ENCODE results near the gene SOWAHA. TPM values are rescaled to one million over a fixed set of nuclear protein-coding genes. Genes with fewer than 3 reads are reported as not detected.
"Not testable (repeated sequence)": the region's sequence is repeated elsewhere in the genome, so short reads cannot be mapped to it uniquely, and the experiment has no call there.

The SOWAHA gene
- total RNA-seq, 2 donors from 2014 or later, result 0.13 TPM; not detected in 1

DNA sequence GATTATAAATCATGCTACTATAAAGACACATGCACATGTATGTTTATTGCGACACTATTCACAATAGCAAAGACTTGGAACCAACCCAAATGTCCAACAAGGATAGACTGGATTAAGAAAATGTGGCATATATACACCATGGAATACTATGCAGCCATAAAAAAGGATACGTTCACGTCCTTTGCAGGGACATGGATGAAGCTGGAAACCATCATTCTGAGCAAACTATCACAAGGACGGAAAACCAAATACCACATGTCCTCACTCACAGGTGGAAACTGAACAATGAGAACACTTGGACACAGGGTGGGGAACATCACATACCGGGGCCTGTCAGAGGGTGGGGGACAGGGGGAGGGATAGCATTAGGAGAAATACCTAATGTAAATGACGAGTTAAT, 7.2 kb upstream of the SOWAHA start:
- not testable (repeated sequence) for H3K9me3 Mint-ChIP-seq; H3K4me3 ChIP-seq (ENCODE audit: low read length); H3K4me3 Mint-ChIP-seq; DNase-seq; H3K36me3 Mint-ChIP-seq (ENCODE audit: low read depth); H3K9me3 ChIP-seq (ENCODE audit: control insufficient read depth, low read length); H3K4me1 ChIP-seq (ENCODE audit: control insufficient read depth, insufficient read depth, low read length); H3K27ac ChIP-seq (ENCODE audit: low read depth, low read length); H3K36me3 ChIP-seq (ENCODE audit: control insufficient read depth, insufficient read depth, low read length); H3K9ac ChIP-seq (ENCODE audit: extremely low read depth, low read length, poor library complexity, severe bottlenecking); H3K27ac Mint-ChIP-seq
- peaks cover 16% of the 10 kb centered on the region for H3K27me3 ChIP-seq (ENCODE audit: control insufficient read depth, insufficient read depth, low read length, poor library complexity, severe bottlenecking)
- peaks cover 17% of the 10 kb centered on the region for H3K4me1 Mint-ChIP-seq
- 80% methylated on average over 4 of the region's 6 CpGs; no CpG with 5 or more reads in 1 of the 2 experiments for WGBS, 2 experiments (ENCODE audit: insufficient coverage in 1 of 2, insufficient read length in 1 of 2)
- peaks cover 36% of the 10 kb centered on the region for H3K27me3 Mint-ChIP-seq (ENCODE audit: insufficient read depth)

DNA sequence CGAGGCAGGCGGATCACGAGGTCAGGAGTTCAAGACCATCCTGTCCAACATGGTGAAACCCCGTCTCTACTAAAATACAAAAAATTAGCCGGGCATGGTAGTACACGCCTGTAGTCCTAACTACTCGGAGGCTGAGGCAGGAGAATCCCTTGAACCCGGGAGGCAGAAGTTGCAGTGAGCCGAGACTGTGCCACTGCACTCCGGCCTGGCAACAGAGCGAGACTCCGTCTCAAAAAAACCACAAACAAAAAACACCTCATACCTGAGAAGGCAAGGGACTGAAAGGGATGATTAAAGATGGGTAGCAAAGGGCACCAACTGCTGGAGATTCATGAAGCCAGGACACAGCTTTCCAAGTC, 6.3 kb upstream of the SOWAHA start:
- not testable (repeated sequence) for H3K27ac Mint-ChIP-seq; H3K9me3 ChIP-seq (ENCODE audit: control insufficient read depth, low read length); H3K4me3 Mint-ChIP-seq; H3K27ac ChIP-seq (ENCODE audit: low read depth, low read length); H3K36me3 ChIP-seq (ENCODE audit: control insufficient read depth, insufficient read depth, low read length); H3K36me3 Mint-ChIP-seq (ENCODE audit: low read depth); H3K9ac ChIP-seq (ENCODE audit: extremely low read depth, low read length, poor library complexity, severe bottlenecking); H3K4me3 ChIP-seq (ENCODE audit: low read length); H3K9me3 Mint-ChIP-seq; H3K4me1 ChIP-seq (ENCODE audit: control insufficient read depth, insufficient read depth, low read length); DNase-seq
- peaks cover 11% of the 10 kb centered on the region for H3K4me1 Mint-ChIP-seq
- peaks cover 45% of the 10 kb centered on the region for H3K27me3 Mint-ChIP-seq (ENCODE audit: insufficient read depth)
- 92 to 95% methylated on average over 4 to 12 of the region's 12 CpGs for WGBS, 2 experiments (ENCODE audit: insufficient coverage in 1 of 2, insufficient read length in 1 of 2)
- H3K27me3 ChIP-seq (ENCODE audit: control insufficient read depth, insufficient read depth, low read length, poor library complexity, severe bottlenecking), result peaks cover 25% of the 10 kb centered on the region

DNA sequence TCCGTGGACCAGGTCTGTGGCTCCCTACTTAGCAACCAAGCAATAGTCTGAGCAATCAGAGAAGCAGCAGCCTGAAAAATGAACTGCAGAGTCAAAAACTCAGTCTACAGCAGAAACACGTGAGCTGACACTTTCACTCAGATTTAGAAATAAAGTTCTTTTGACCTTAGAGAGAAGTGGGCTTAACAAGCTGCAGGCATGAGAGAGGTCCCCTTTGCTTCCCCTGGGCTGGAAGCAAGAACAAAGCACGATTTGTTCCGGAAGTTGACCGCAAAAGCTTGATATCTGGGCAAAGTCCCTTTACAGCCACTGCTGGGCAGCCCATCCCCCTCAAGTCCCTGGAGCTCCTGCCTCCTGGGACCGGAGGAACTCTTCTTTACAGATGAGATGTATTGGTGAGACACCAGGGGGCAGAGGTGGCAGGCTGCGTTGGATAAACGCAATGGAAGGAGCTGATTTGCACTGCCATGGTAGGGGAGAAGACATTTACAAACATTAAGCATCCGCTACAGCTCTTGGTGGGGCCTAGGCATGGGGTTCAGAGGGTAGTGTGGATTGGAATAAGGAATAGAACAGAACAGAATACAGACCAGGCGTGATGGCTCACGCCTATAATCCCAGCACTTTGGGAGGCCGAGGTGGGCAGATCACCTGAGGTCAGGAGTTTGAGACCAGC, 5.8 kb upstream of the SOWAHA start:
- H3K36me3 Mint-ChIP-seq (ENCODE audit: low read depth), result no peaks in the 10 kb centered on the region
- H3K4me3 Mint-ChIP-seq, result no peak overlapping the region
- peak; percentile 78 for TF ChIP-seq CTCF (conservative IDR thresholded peaks at IDR 0.05)
- H3K4me1 Mint-ChIP-seq, result peaks cover 11% of the 10 kb centered on the region
- H3K36me3 ChIP-seq (ENCODE audit: control insufficient read depth, insufficient read depth, low read length), result no peaks in the 10 kb centered on the region
- DNase-seq, result peak; percentile 88
- no peak overlapping the region for H3K4me3 ChIP-seq (ENCODE audit: low read length)
- H3K27me3 Mint-ChIP-seq (ENCODE audit: insufficient read depth), result peaks cover 50% of the 10 kb centered on the region
- H3K27ac ChIP-seq (ENCODE audit: low read depth, low read length), result no peak overlapping the region
- WGBS, 2 experiments (ENCODE audit: insufficient coverage in 1 of 2, insufficient read length in 1 of 2), result 47 to 62% methylated on average over 9 to 12 of the region's 12 CpGs
- peaks cover 30% of the 10 kb centered on the region for H3K27me3 ChIP-seq (ENCODE audit: control insufficient read depth, insufficient read depth, low read length, poor library complexity, severe bottlenecking)
- H3K9me3 ChIP-seq (ENCODE audit: control insufficient read depth, low read length), result no peaks in the 10 kb centered on the region
- no peaks in the 10 kb centered on the region for H3K4me1 ChIP-seq (ENCODE audit: control insufficient read depth, insufficient read depth, low read length)
- H3K9ac ChIP-seq (ENCODE audit: extremely low read depth, low read length, poor library complexity, severe bottlenecking), result no peak overlapping the region
- no peak overlapping the region for H3K27ac Mint-ChIP-seq
- H3K9me3 Mint-ChIP-seq, result peaks cover 4% of the 10 kb centered on the region

DNA sequence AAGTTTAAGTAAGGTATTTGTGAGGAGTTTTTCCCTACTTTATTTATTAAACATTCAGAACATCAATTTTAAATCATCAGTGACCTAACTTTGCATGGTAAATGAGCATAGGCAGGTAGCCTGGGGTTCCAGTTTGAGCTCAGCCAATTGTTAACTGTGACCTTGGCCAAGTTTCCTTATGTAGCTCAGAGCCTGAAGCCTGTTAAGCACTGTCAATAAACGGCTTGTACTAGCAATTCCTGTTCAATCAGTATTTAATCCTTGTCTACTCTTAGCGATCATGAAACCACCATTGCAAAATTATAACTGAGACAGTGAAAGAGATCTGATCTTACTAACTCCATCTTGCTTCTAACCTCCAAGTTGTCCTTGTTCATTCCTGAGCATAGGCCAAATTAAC, 4.7 kb upstream of the SOWAHA start:
- DNase-seq, result no peak
- Mint-ChIP-seq H3K9me3 (peaks cover 4% of the 10 kb centered on the region), H3K4me1 (peaks cover 11% of the 10 kb centered on the region), H3K27ac (no peak overlapping the region), H3K4me3 (no peak overlapping the region), H3K36me3 (ENCODE audit: low read depth) (no peaks in the 10 kb centered on the region), H3K27me3 (ENCODE audit: insufficient read depth) (peaks cover 57% of the 10 kb centered on the region)
- peaks cover 41% of the 10 kb centered on the region for H3K27me3 ChIP-seq (ENCODE audit: control insufficient read depth, insufficient read depth, low read length, poor library complexity, severe bottlenecking)
- H3K4me3 ChIP-seq (ENCODE audit: low read length), result no peak overlapping the region
- TF ChIP-seq CTCF (conservative IDR thresholded peaks at IDR 0.05), result no peak
- H3K4me1 ChIP-seq (ENCODE audit: control insufficient read depth, insufficient read depth, low read length), result no peaks in the 10 kb centered on the region
- no peak overlapping the region for H3K9ac ChIP-seq (ENCODE audit: extremely low read depth, low read length, poor library complexity, severe bottlenecking)
- no peaks in the 10 kb centered on the region for H3K9me3 ChIP-seq (ENCODE audit: control insufficient read depth, low read length)
- no peak overlapping the region for H3K27ac ChIP-seq (ENCODE audit: low read depth, low read length)
- WGBS, 2 experiments (ENCODE audit: insufficient coverage in 1 of 2, insufficient read length in 1 of 2), result 71 to 73% methylated on average over 2 of the region's 2 CpGs
- no peaks in the 10 kb centered on the region for H3K36me3 ChIP-seq (ENCODE audit: control insufficient read depth, insufficient read depth, low read length)
